K562 (cell line): ENCODE measurements around the gene HUS1. TPM values are rescaled to one million over a fixed set of nuclear protein-coding genes. Genes with fewer than 3 reads are reported as not detected.

Source experiments
- ATAC-seq: fragments of 200-7000 bp; cut with Tn5 transposase; 3 replicates; pipeline ENCODE4 v1.9.1; 2020; ENCODE audit warnings: moderate library complexity
- BruUV-seq: library from RNA; stranded (reverse); fragments of 400-500 nt; replicated peaks from 2 replicates; lab custom pipeline; 2021; lab: Mats Ljungman, UMichigan
- CTCF ChIA-PET: fragments of 300-600 bp; formaldehyde crosslinking; extraction: SDS; loops from one replicate; lab custom pipeline; 2021; ENCODE audit warnings: low intra/inter-chr PET ratio; lab: Yijun Ruan, JAX
- POLR2A ChIA-PET: fragments of 300-600, 350-650 bp; sonication (Branson Sonifier 250); formaldehyde crosslinking; extraction: SDS; loops from one replicate; lab custom pipeline; 2021; ENCODE audit warnings: antibody characterized with exemption, inconsistent platforms; lab: Yijun Ruan, JAX
- DNase-seq, 4 experiments: peaks; one replicate each; pipeline versions ENCODE4 v3.0.0 to v3.0.0-alpha.2; 2011 to 2018; ENCODE audit warnings: low spot score in 3 of 4, mixed read lengths in 3 of 4; ENCODE audit errors: extremely low read depth in 1 of 4
- FAIRE-seq: peaks from 2 replicates; lab custom pipeline; 2011; peaks lifted over from hg19 to GRCh38; lab: Jason Lieb, UNC
- H2AFZ ChIP-seq: 2 replicates; pipeline ENCODE4 v1.6.0; 2011; ENCODE audit warnings: low read depth, low read length, control low read depth, inconsistent platforms
- H3K27ac ChIP-seq: fragments of 200-600 bp; 3 replicates; pipeline ENCODE4 v1.8.0; 2011; ENCODE audit warnings: low read depth, mild to moderate bottlenecking, control low read depth, inconsistent platforms, low read length, moderate library complexity, mixed read lengths; ENCODE audit errors: extremely low read depth
- H3K27me3 ChIP-seq, 2 experiments: fragments of 300-600 bp in 1 of 2; 2 replicates in 1 of 2; 3 replicates in 1 of 2; pipeline versions ENCODE4 v1.6.0 to v1.8.0; 2011; ENCODE audit warnings: inconsistent platforms in 2 of 2, low read length in 2 of 2, mild to moderate bottlenecking in 1 of 2, mixed read lengths in 1 of 2, moderate library complexity in 1 of 2; ENCODE audit not compliant: control insufficient read depth in 2 of 2, insufficient read depth in 2 of 2
- H3K36me3 ChIP-seq: fragments of 300-600 bp; 3 replicates; pipeline ENCODE4 v1.8.0; 2011; ENCODE audit warnings: mild to moderate bottlenecking, low read length, inconsistent platforms; ENCODE audit not compliant: control insufficient read depth, insufficient read depth
- H3K4me1 ChIP-seq, 2 experiments: fragments of 200-600 bp in 1 of 2; replicated peaks in 1 of 2; 2 replicates in 1 of 2; 3 replicates in 1 of 2; pipeline versions ENCODE4 v1.5.1 to v1.8.0; 2011; ENCODE audit warnings: inconsistent platforms in 2 of 2, low read length in 2 of 2, mild to moderate bottlenecking in 1 of 2, mixed read lengths in 1 of 2, moderate library complexity in 1 of 2; ENCODE audit not compliant: control insufficient read depth in 2 of 2, insufficient read depth in 2 of 2
- H3K4me2 ChIP-seq: 2 replicates; pipeline ENCODE4 v1.6.1; 2011; ENCODE audit warnings: low read length, control low read depth, inconsistent platforms, mixed read lengths; ENCODE audit not compliant: insufficient read depth
- H3K4me3 ChIP-seq: fragments of 200-600 bp; sonication (generic), shearing (Covaris generic); 2 replicates; pipeline ENCODE4 v1.5.1; 2016; ENCODE audit warnings: control low read depth, inconsistent platforms
- H3K79me2 ChIP-seq: fragments of 200-600 bp; 3 replicates; pipeline ENCODE4 v1.8.0; 2011; ENCODE audit warnings: low read length, inconsistent platforms; ENCODE audit not compliant: control insufficient read depth, insufficient read depth
- H3K9ac ChIP-seq, 2 experiments: 2 replicates each; pipeline versions ENCODE4 v1.6.0 to v1.6.1; 2011; ENCODE audit warnings: low read depth in 2 of 2, low read length in 2 of 2, control low read depth in 1 of 2, inconsistent platforms in 1 of 2, mild to moderate bottlenecking in 1 of 2, mixed read lengths in 1 of 2; ENCODE audit not compliant: insufficient read depth in 1 of 2
- H3K9me1 ChIP-seq: one replicate; pipeline ENCODE4 v1.6.0; 2011; ENCODE audit warnings: inconsistent platforms, mild to moderate bottlenecking, low read length, moderate library complexity; ENCODE audit not compliant: control insufficient read depth, insufficient read depth
- H3K9me3 ChIP-seq: replicated peaks from 2 replicates; pipeline ENCODE4 v1.5.1; 2011; ENCODE audit warnings: low read depth, low read length, inconsistent platforms; ENCODE audit not compliant: control insufficient read depth, insufficient read depth
- H4K20me1 ChIP-seq: replicated peaks from 2 replicates; pipeline ENCODE4 v1.6.1; 2011; ENCODE audit warnings: low read length, inconsistent platforms, mixed read lengths; ENCODE audit not compliant: control insufficient read depth, insufficient read depth
- ARID2 ChIP-seq: fragments of 450-650 bp; IDR thresholded peaks from 2 replicates; pipeline ENCODE4 v1.6.1; 2017; ENCODE audit warnings: antibody characterized with exemption, mild to moderate bottlenecking
- CBX5 ChIP-seq: IDR thresholded peaks from 2 replicates; pipeline ENCODE4 v1.6.1; 2014; ENCODE audit warnings: low read depth, borderline replicate concordance
- HMGN3 ChIP-seq: IDR thresholded peaks from 2 replicates; pipeline ENCODE4 v1.6.1; 2011; ENCODE audit warnings: borderline replicate concordance, low read depth, mild to moderate bottlenecking, mixed read lengths, low read length; ENCODE audit not compliant: insufficient read length; ENCODE audit errors: extremely low read depth
- MTA3 ChIP-seq: fragments of 450-650 bp; formaldehyde crosslinking; IDR thresholded peaks from 2 replicates; pipeline ENCODE4 v1.6.1; 2017; ENCODE audit warnings: mild to moderate bottlenecking, borderline replicate concordance
- NELFE ChIP-seq: IDR thresholded peaks from 2 replicates; pipeline ENCODE4 v1.6.1; 2011; ENCODE audit warnings: mild to moderate bottlenecking; ENCODE audit not compliant: insufficient read depth, insufficient read length
- RBM22 ChIP-seq: fragments of 200-400 bp; formaldehyde crosslinking; IDR thresholded peaks from 2 replicates; pipeline ENCODE4 v1.6.1; 2018; ENCODE audit warnings: low read length, low read depth; ENCODE audit not compliant: poor library complexity, severe bottlenecking
- RCOR1 ChIP-seq, 2 experiments: IDR thresholded peaks; 2 replicates each; pipeline ENCODE4 v1.6.1; 2012; ENCODE audit warnings: low read depth in 2 of 2, low read length in 2 of 2, borderline replicate concordance in 1 of 2, improper control_type of control experiment in 1 of 2
- SMARCE1 ChIP-seq: fragments of 450-650 bp; IDR thresholded peaks from 2 replicates; pipeline ENCODE4 v1.7.1; 2016; ENCODE audit warnings: mild to moderate bottlenecking
- XRCC4 ChIP-seq: IDR thresholded peaks from one replicate; pipeline ENCODE4 v1.6.1; 2011; ENCODE audit not compliant: insufficient read depth, insufficient read length; ENCODE audit errors: extremely low read depth
- ZNF197 ChIP-seq: fragments of 200-800 bp; sonication (Bioruptor generic); IDR thresholded peaks from 2 replicates; pipeline ENCODE4 v1.6.1; 2016; ENCODE audit warnings: low read depth, missing genetic modification characterization, missing compliant biosample characterization
- ZNF224 ChIP-seq: sonication (generic); formaldehyde crosslinking; IDR thresholded peaks from 2 replicates; pipeline ENCODE4 v1.8.0; 2022; ENCODE audit warnings: mild to moderate bottlenecking, missing genetic modification reagents
- ZNF75A ChIP-seq: fragments of 450-650 bp; formaldehyde crosslinking; IDR thresholded peaks from 2 replicates; pipeline ENCODE4 v1.4.0; 2020; ENCODE audit warnings: mild to moderate bottlenecking
- WGBS: fragments of 100-300 bp; shearing (Covaris generic); methylation state at CpG from one replicate; pipeline ENCODE4 v1.1.6; 2016; ENCODE audit warnings: low coverage, mixed read lengths; ENCODE audit not compliant: insufficient coverage; ENCODE audit errors: missing lambda C conversion rate; 5-methylcytosine and 5-hydroxymethylcytosine counted together
- in situ Hi-C: fragments of 300-500 bp; cut with MboI; formaldehyde crosslinking; loops from 4 replicates; pipeline ENCODE4 v1.15.0; 2018; ENCODE audit warnings: inconsistent platforms, mixed read lengths
- intact Hi-C: fragments of 100-400 bp; cut with micrococcal nuclease; formaldehyde crosslinking; loops from 2 replicates; pipeline ENCODE4 v1.14.2; 2022
- polyA plus RNA-seq, 8 experiments: library from polyadenylated mRNA; depleted of rRNA in 4 of 8; stranded (reverse) in 5 of 8; unstranded in 3 of 8; fragments of >200 nt; fragmentation: Nextera tagmentation in 2 of 8; fragmentation: Illumina TruSeq in 1 of 8; extraction: Ambion mirVana in 2 of 8; extraction: Trizol in 1 of 8; gene quantifications; 2 replicates each; pipeline versions ENCODE4 v1.2.1 to v1.2.3, GENCODE V29; 2011 to 2014; ENCODE audit warnings: inconsistent platforms in 1 of 8, missing spikeins in 1 of 8
- total RNA-seq, 7 experiments: library from RNA; depleted of rRNA in 6 of 7; stranded (reverse); fragments of >200 nt in 6 of 7; fragmentation: Illumina TruSeq in 2 of 7; extraction: Trizol in 2 of 7; gene quantifications; 2 replicates each; pipeline versions ENCODE4 v1.2.1 to v1.2.3, GENCODE V29; 2011 to 2021; ENCODE audit warnings: low replicate concordance in 1 of 7
- TF ChIP-seq, protein P1 (sequence below): fragments of 250-450 bp; sonication (Bioruptor Pico); IDR thresholded peaks from 2 replicates; pipeline ENCODE4 v1.4.0; 2020; ENCODE audit warnings: mild to moderate bottlenecking
- TF ChIP-seq, protein P2 (sequence below): fragments of 450-650 bp; IDR thresholded peaks from 2 replicates; pipeline ENCODE4 v1.6.1; 2016
- TF ChIP-seq, protein P3 (sequence below): IDR thresholded peaks from 2 replicates; pipeline ENCODE4 v1.6.1; 2014; ENCODE audit warnings: antibody characterized with exemption

HUS1 gene
- total and polyA plus RNA-seq, 9 of the 15 experiments (the other 6 are each of a cell fraction or from before 2014, with no cell fraction given) = 11.5 to 27.0 (median 16.5) TPM

DNA sequence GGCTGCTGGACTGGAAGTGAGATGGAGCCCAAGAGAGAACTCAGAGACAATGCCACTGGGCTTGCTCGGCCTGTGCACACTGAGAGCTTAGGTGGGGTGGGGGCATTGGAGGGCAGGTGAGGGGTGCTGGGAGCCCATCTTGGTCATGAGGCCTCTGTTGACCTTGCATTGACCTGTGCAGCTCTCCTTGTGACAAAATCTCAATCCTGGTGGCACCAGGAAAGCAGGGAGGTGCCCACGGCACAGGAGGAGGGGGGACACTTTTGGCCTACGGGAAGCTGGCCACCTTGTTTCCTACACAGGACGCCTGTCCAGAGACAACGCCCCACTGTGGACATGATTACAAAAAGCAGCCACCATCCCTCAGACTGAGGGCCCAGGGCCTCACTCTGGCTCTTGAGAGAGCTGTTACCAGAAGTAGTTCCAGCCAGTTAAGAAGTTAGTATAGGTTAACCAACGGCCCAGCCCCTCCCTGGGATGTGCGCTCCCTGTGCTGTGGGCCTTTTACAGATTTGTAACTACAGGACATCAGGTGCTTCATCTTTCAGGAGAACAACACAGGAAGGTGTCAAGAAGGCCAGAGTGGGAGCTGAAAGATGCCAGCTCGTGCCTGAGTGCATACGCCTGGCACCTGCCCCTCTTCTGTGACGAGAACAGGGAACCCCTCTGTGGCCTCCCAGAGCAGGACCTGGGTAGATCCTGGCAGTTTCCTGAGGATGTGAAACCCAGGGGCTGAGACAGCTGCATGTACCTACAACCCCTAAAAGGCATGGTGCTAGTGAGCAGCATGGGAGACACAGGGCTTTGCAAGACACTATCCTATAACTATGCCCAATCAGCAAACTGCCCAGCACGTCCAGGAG lies 41.5 kb downstream of the HUS1 start:
- H3K27me3 ChIP-seq = peaks cover 6 to 36% of the 10 kb centered on the region in 2 experiments; a peak in 4 of 5 replicates
- 2% methylated on average over 11 of the region's 11 CpGs for WGBS
- H4K20me1 ChIP-seq = no peaks in the 10 kb centered on the region; the same call in 1 of the 2 replicates
- ChIA-PET CTCF (no interaction called here), POLR2A (no interaction called here)
- ATAC-seq (peak; percentile 59), DNase-seq (no peak), FAIRE-seq (no peak)
- no peak overlapping the region for H3K27ac ChIP-seq
- no peak overlapping the region for H3K4me3 ChIP-seq
- H3K9me1 ChIP-seq = no peaks in the 10 kb centered on the region
- H2AFZ ChIP-seq = no peak overlapping the region
- no TSS peak for BruUV-seq
- intact Hi-C loops (no loop called here), in situ Hi-C loops (no loop called here)
- H3K4me2 ChIP-seq = no peak overlapping the region
- H3K79me2 ChIP-seq = no peaks in the 10 kb centered on the region
- H3K36me3 ChIP-seq = no peaks in the 10 kb centered on the region
- no peak overlapping the region for H3K9ac ChIP-seq
- no peaks in the 10 kb centered on the region for H3K9me3 ChIP-seq
- H3K4me1 ChIP-seq = no peaks in the 10 kb centered on the region; a peak in 1 of 5 replicates
- TF ChIP-seq ZNF75A (CRISPR knock-in tag) = no peak
- TF ChIP-seq, protein P1, sequence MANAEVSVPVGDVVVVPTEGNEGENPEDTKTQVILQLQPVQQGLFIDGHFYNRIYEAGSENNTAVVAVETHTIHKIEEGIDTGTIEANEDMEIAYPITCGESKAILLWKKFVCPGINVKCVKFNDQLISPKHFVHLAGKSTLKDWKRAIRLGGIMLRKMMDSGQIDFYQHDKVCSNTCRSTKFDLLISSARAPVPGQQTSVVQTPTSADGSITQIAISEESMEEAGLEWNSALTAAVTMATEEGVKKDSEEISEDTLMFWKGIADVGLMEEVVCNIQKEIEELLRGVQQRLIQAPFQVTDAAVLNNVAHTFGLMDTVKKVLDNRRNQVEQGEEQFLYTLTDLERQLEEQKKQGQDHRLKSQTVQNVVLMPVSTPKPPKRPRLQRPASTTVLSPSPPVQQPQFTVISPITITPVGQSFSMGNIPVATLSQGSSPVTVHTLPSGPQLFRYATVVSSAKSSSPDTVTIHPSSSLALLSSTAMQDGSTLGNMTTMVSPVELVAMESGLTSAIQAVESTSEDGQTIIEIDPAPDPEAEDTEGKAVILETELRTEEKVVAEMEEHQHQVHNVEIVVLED = no peak
- TF ChIP-seq ZNF224 (CRISPR knock-in tag) = no peak
- no peak for TF ChIP-seq SMARCE1
- no peak for TF ChIP-seq HMGN3
- no peak for TF ChIP-seq ZNF197 (CRISPR knock-in tag)
- TF ChIP-seq CBX5 = no peak
- TF ChIP-seq RCOR1 (IDR thresholded peaks at IDR 0.05; ENCODE audit: borderline replicate concordance in 1 of 2, low read depth in 2 of 2, low read length in 2 of 2) = no peak
- TF ChIP-seq, protein P2, sequence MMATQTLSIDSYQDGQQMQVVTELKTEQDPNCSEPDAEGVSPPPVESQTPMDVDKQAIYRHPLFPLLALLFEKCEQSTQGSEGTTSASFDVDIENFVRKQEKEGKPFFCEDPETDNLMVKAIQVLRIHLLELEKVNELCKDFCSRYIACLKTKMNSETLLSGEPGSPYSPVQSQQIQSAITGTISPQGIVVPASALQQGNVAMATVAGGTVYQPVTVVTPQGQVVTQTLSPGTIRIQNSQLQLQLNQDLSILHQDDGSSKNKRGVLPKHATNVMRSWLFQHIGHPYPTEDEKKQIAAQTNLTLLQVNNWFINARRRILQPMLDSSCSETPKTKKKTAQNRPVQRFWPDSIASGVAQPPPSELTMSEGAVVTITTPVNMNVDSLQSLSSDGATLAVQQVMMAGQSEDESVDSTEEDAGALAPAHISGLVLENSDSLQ = no peak
- no peak for TF ChIP-seq ARID2
- no peak for TF ChIP-seq XRCC4
- no peak for TF ChIP-seq RBM22
- TF ChIP-seq, protein P3, sequence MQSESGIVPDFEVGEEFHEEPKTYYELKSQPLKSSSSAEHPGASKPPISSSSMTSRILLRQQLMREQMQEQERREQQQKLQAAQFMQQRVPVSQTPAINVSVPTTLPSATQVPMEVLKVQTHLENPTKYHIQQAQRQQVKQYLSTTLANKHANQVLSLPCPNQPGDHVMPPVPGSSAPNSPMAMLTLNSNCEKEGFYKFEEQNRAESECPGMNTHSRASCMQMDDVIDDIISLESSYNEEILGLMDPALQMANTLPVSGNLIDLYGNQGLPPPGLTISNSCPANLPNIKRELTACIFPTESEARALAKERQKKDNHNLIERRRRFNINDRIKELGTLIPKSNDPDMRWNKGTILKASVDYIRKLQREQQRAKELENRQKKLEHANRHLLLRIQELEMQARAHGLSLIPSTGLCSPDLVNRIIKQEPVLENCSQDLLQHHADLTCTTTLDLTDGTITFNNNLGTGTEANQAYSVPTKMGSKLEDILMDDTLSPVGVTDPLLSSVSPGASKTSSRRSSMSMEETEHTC = no peak
- TF ChIP-seq MTA3 = no peak
- TF ChIP-seq NELFE = no peak
